GM18861 (cell line): Measurements from ENCODE around the gene DAG1.
A peak's percentile ranks its signal among the peaks of the same experiment; 100 is the strongest.

Experiments
- ATAC-seq: cut with Tn5 transposase; IDR thresholded peaks from one replicate; pipeline ENCODE4 v1.9.1; 2021; ENCODE audit not compliant: unreplicated experiment

Gene DAG1

GRCh38 chr3:49552087-49552486, 82.0 kb downstream of the DAG1 start:
- no peak for ATAC-seq

- no peak for ATAC-seq
These were observed 83.2 kb downstream of the DAG1 start for GRCh38 chr3:49553324-49553691.

GRCh38 chr3:49553692-49554632, 83.9 kb downstream of the DAG1 start, which contains the start of gene BSN:
TSS of gene BSN (plus strand) at chr3:49554477. CDS start at chr3:49554603, 126 bp downstream.
- ATAC-seq: peak; percentile 64

- peak; percentile 44 for ATAC-seq
These were observed 84.7 kb downstream of the DAG1 start for GRCh38 chr3:49554633-49555265.

- ATAC-seq: no peak
These were observed 86.6 kb downstream of the DAG1 start for GRCh38 chr3:49556500-49557275.

GRCh38 chr3:49563040-49563578, 93.0 kb downstream of the DAG1 start:
- no peak for ATAC-seq

- ATAC-seq: no peak
These were observed 93.7 kb downstream of the DAG1 start for GRCh38 chr3:49563766-49564165.

- ATAC-seq: no peak
These were observed 96.2 kb downstream of the DAG1 start for GRCh38 chr3:49566312-49566711.

- ATAC-seq: no peak
These were observed 97.3 kb downstream of the DAG1 start for GRCh38 chr3:49567406-49567805.

GRCh38 chr3:49568965-49569364, 98.9 kb downstream of the DAG1 start:
- no peak for ATAC-seq

GRCh38 chr3:49570028-49570654, 100.1 kb downstream of the DAG1 start:
- ATAC-seq: no peak

- no peak for ATAC-seq
These were observed 112.1 kb downstream of the DAG1 start for GRCh38 chr3:49582177-49582576.
